Activated CD8-positive, alpha-beta T cell treated with anti-CD3 and anti-CD28 coated beads, Interleukin-2, amount 10 ng/mL, durations not matched to agents 7 days and 5 days (primary cell): ENCODE results near the gene UBE2D2. TPM values are rescaled to one million over a fixed set of nuclear protein-coding genes. Genes with fewer than 3 reads are reported as not detected.
"Not testable (repeated sequence)": the region's sequence is repeated elsewhere in the genome, so short reads cannot be mapped to it uniquely, and the experiment has no call there.

Experiments used
- ATAC-seq: fragments of 150-1000 bp; cut with Tn5 transposase; one replicate; pipeline ENCODE4 v1.10.0; 2021; ENCODE audit warnings: moderate library complexity
- CTCF ChIA-PET: fragments of 350-600 bp; sonication (Branson Sonifier 250); formaldehyde crosslinking; loops from one replicate; lab custom pipeline; 2021; ENCODE audit warnings: antibody characterized with exemption; lab: Charles Lee
- POLR2A ChIA-PET: fragments of 350-600 bp; sonication (Branson Sonifier 250); formaldehyde crosslinking; loops from one replicate; lab custom pipeline; 2021; ENCODE audit warnings: antibody characterized with exemption; lab: Charles Lee
- DNase-seq: peaks from one replicate; pipeline ENCODE4 v3.0.0-alpha.2; 2020
- H3K27ac Mint-ChIP-seq: one replicate; pipeline ENCODE4 v1.8.0; 2021; ENCODE audit warnings: mild to moderate bottlenecking, mixed read lengths
- H3K27me3 Mint-ChIP-seq: one replicate; pipeline ENCODE4 v1.8.0; 2021; ENCODE audit warnings: low read depth, mixed read lengths
- H3K36me3 Mint-ChIP-seq: one replicate; pipeline ENCODE4 v1.8.0; 2021; ENCODE audit warnings: low read depth, mixed read lengths
- H3K4me1 Mint-ChIP-seq: one replicate; pipeline ENCODE4 v1.8.0; 2021; ENCODE audit warnings: low read depth, mixed read lengths
- H3K4me3 Mint-ChIP-seq: one replicate; pipeline ENCODE4 v1.8.0; 2021; ENCODE audit warnings: mild to moderate bottlenecking, mixed read lengths
- H3K9me3 Mint-ChIP-seq: one replicate; pipeline ENCODE4 v1.8.0; 2022; ENCODE audit warnings: mixed read lengths; ENCODE audit not compliant: insufficient read depth
- total RNA-seq, 2 experiments: library from RNA; stranded (reverse); gene quantifications; one replicate each; pipeline ENCODE4 v1.2.3, GENCODE V29; 2021

Gene UBE2D2
- total RNA-seq, 2 experiments from 2014 or later = 227 to 232 TPM

- H3K36me3 Mint-ChIP-seq, H3K4me1 Mint-ChIP-seq, H3K9me3 Mint-ChIP-seq, H3K27me3 Mint-ChIP-seq, DNase-seq, ATAC-seq, POLR2A ChIA-PET, H3K27ac Mint-ChIP-seq, H3K4me3 Mint-ChIP-seq: not testable (repeated sequence)
- CTCF ChIA-PET = interaction anchor here (1.2 kb wide), 1 partner anchor 50 kb away, joined by 3 read pairs; no protein-coding TSS in a partner anchor
Observed at GRCh38 chr5:139525586-139526308, 35.4 kb upstream of the UBE2D2 start.

GRCh38 chr5:139526309-139527089, 34.6 kb upstream of the UBE2D2 start:
- H3K9me3 Mint-ChIP-seq, ATAC-seq, H3K36me3 Mint-ChIP-seq, H3K4me1 Mint-ChIP-seq, H3K27me3 Mint-ChIP-seq, H3K4me3 Mint-ChIP-seq, H3K27ac Mint-ChIP-seq, DNase-seq, CTCF ChIA-PET: not testable (repeated sequence)
- POLR2A ChIA-PET = interaction anchor here (0.6 kb wide), 1 partner anchor 539 kb away, joined by 3 read pairs; no protein-coding TSS in a partner anchor

GRCh38 chr5:139527090-139527470, 34.1 kb upstream of the UBE2D2 start:
- H3K27ac Mint-ChIP-seq, DNase-seq, H3K27me3 Mint-ChIP-seq, H3K9me3 Mint-ChIP-seq, CTCF ChIA-PET, ATAC-seq, H3K36me3 Mint-ChIP-seq, H3K4me1 Mint-ChIP-seq, H3K4me3 Mint-ChIP-seq: not testable (repeated sequence)
- POLR2A ChIA-PET = interaction anchor here (0.6 kb wide), 1 partner anchor 538 kb away, joined by 3 read pairs; no protein-coding TSS in a partner anchor

GRCh38 chr5:139527896-139528467, 33.2 kb upstream of the UBE2D2 start:
- H3K27me3 Mint-ChIP-seq, H3K9me3 Mint-ChIP-seq, H3K36me3 Mint-ChIP-seq, H3K4me1 Mint-ChIP-seq, H3K4me3 Mint-ChIP-seq, DNase-seq, H3K27ac Mint-ChIP-seq, ATAC-seq: not testable (repeated sequence)
- CTCF ChIA-PET = interaction anchor here (1.5 kb wide), 1 partner anchor 14 kb away, joined by 6 read pairs; no protein-coding TSS in a partner anchor
- POLR2A ChIA-PET = interaction anchor here (1.2 kb wide), 1 partner anchor 9 kb away, joined by 3 read pairs; no protein-coding TSS in a partner anchor

GRCh38 chr5:139528695-139529094, 32.4 kb upstream of the UBE2D2 start:
- not testable (repeated sequence) for ATAC-seq, H3K27ac Mint-ChIP-seq, H3K4me3 Mint-ChIP-seq, H3K9me3 Mint-ChIP-seq, H3K36me3 Mint-ChIP-seq, H3K27me3 Mint-ChIP-seq, H3K4me1 Mint-ChIP-seq, DNase-seq
- CTCF ChIA-PET = interaction anchor here (0.9 to 2.0 kb wide), 4 partner anchors 9 to 106 kb away, joined by 3 to 7 read pairs (median 6); no protein-coding TSS in a partner anchor
- POLR2A ChIA-PET = interaction anchor here (1.2 kb wide), 1 partner anchor 10 kb away, joined by 3 read pairs; no protein-coding TSS in a partner anchor

- H3K27me3 Mint-ChIP-seq, H3K4me1 Mint-ChIP-seq, ATAC-seq, POLR2A ChIA-PET, H3K9me3 Mint-ChIP-seq, H3K4me3 Mint-ChIP-seq, H3K36me3 Mint-ChIP-seq, DNase-seq, H3K27ac Mint-ChIP-seq: not testable (repeated sequence)
- CTCF ChIA-PET = interaction anchor here (1.0 to 2.0 kb wide), 3 partner anchors 11 to 108 kb away, joined by 3 to 7 read pairs (median 5); no protein-coding TSS in a partner anchor
Observed at GRCh38 chr5:139530079-139530478, 31.1 kb upstream of the UBE2D2 start.

GRCh38 chr5:139531772-139532169, 29.4 kb upstream of the UBE2D2 start:
- DNase-seq = no peak
- POLR2A ChIA-PET = no interaction called here
- ATAC-seq = no peak
- no peak overlapping the region for H3K27ac Mint-ChIP-seq
- H3K4me1 Mint-ChIP-seq = no peaks in the 10 kb centered on the region
- CTCF ChIA-PET = no interaction called here
- no peak overlapping the region for H3K4me3 Mint-ChIP-seq
- peaks cover 2% of the 10 kb centered on the region for H3K27me3 Mint-ChIP-seq
- H3K9me3 Mint-ChIP-seq = no peaks in the 10 kb centered on the region
- H3K36me3 Mint-ChIP-seq = no peaks in the 10 kb centered on the region

GRCh38 chr5:139543423-139543991, 17.6 kb upstream of the UBE2D2 start:
- DNase-seq (peak; percentile 60), ATAC-seq (peak; percentile 94)
- Mint-ChIP-seq H3K27me3 (no peaks in the 10 kb centered on the region), H3K27ac (no peak overlapping the region), H3K4me3 (no peak overlapping the region), H3K4me1 (peaks cover 11% of the 10 kb centered on the region), H3K36me3 (no peaks in the 10 kb centered on the region), H3K9me3 (no peaks in the 10 kb centered on the region)
- CTCF ChIA-PET = interaction anchor here (0.6 to 1.8 kb wide), 2 partner anchors 93 to 121 kb away, joined by 3 to 6 read pairs; no protein-coding TSS in a partner anchor
- POLR2A ChIA-PET = interaction anchor here (0.7 to 2.1 kb wide), 4 partner anchors 17 to 781 kb away, joined by 3 to 9 read pairs (median 3); partner anchors contain the start of gene UBE2D2

GRCh38 chr5:139546593-139546992, 14.5 kb upstream of the UBE2D2 start:
- not testable (repeated sequence) for H3K27ac Mint-ChIP-seq, H3K36me3 Mint-ChIP-seq, ATAC-seq, DNase-seq, H3K4me3 Mint-ChIP-seq, H3K9me3 Mint-ChIP-seq, H3K27me3 Mint-ChIP-seq
- CTCF ChIA-PET = interaction anchor here (1.1 to 1.2 kb wide), 2 partner anchors 13 to 18 kb away, joined by 3 read pairs; no protein-coding TSS in a partner anchor
- POLR2A ChIA-PET = interaction anchor here (0.6 kb wide), 2 partner anchors 52 to 258 kb away, joined by 3 read pairs; no protein-coding TSS in a partner anchor
- peaks cover 15% of the 10 kb centered on the region for H3K4me1 Mint-ChIP-seq

- Mint-ChIP-seq H3K4me1 (peaks cover 11% of the 10 kb centered on the region), H3K27ac (no peak overlapping the region), H3K27me3 (peaks cover 7% of the 10 kb centered on the region), H3K4me3 (no peak overlapping the region), H3K9me3 (no peaks in the 10 kb centered on the region), H3K36me3 (no peaks in the 10 kb centered on the region)
- ChIA-PET POLR2A (interaction anchor here (0.7 to 1.2 kb wide), 2 partner anchors 12 to 16 kb away, joined by 3 to 6 read pairs; partner anchors contain the start of gene UBE2D2), CTCF (no interaction called here)
- DNase-seq (no peak), ATAC-seq (no peak)
Observed at GRCh38 chr5:139549162-139549894, 11.8 kb upstream of the UBE2D2 start.
